K562 (cell line): Measurements from ENCODE around the gene GRSF1. TPM values are rescaled to one million over a fixed set of nuclear protein-coding genes. Genes with fewer than 3 reads are reported as not detected.
A peak's percentile ranks its signal among the peaks of the same experiment; 100 is the strongest.

ENCODE experiments used
- ATF7 ChIP-seq: fragments of 450-650 bp; IDR thresholded peaks from 2 replicates; pipeline ENCODE4 v1.7.1; 2014; ENCODE audit warnings: mild to moderate bottlenecking, moderate library complexity
- CHD4 ChIP-seq: fragments of 200-600 bp; sonication (generic); IDR thresholded peaks from 3 replicates; pipeline ENCODE4 v1.6.1; 2012; ENCODE audit warnings: low read depth, mild to moderate bottlenecking, mixed read lengths, low read length, inconsistent platforms; ENCODE audit not compliant: insufficient read depth, insufficient replicate concordance, poor library complexity, severe bottlenecking
- ETV6 ChIP-seq, 3 experiments: fragments of 150-350 bp in 1 of 3; sonication (generic) in 1 of 3; formaldehyde crosslinking in 1 of 3; IDR thresholded peaks; 2 replicates each; pipeline versions ENCODE4 v1.6.1 to v1.8.0; 2014 to 2022; ENCODE audit warnings: borderline replicate concordance in 2 of 3, low read depth in 2 of 3, antibody characterized with exemption in 1 of 3, low read length in 1 of 3, mild to moderate bottlenecking in 1 of 3, missing genetic modification reagents in 1 of 3
- FOXA3 ChIP-seq, 2 experiments: fragments of 450-650 bp in 1 of 2; sonication (generic) in 1 of 2; formaldehyde crosslinking; IDR thresholded peaks in 1 of 2; conservative IDR thresholded peaks in 1 of 2; 2 replicates each; pipeline versions ENCODE4 v1.4.0 to v1.8.0; 2020 to 2022; ENCODE audit warnings: mild to moderate bottlenecking in 2 of 2, missing genetic modification reagents in 1 of 2
- FOXJ2 ChIP-seq: fragments of 200-800 bp; sonication (Bioruptor generic); IDR thresholded peaks from 2 replicates; pipeline ENCODE4 v1.6.1; 2016; ENCODE audit warnings: missing genetic modification characterization, missing compliant biosample characterization
- JUND ChIP-seq, 2 experiments: IDR thresholded peaks; 2 replicates in 1 of 2; 3 replicates in 1 of 2; pipeline ENCODE4 v1.6.1; 2011; ENCODE audit warnings: borderline replicate concordance in 2 of 2, low read depth in 2 of 2, low read length in 2 of 2, improper control_type of control experiment in 1 of 2, missing biosample characterization in 1 of 2, missing genetic modification characterization in 1 of 2, missing genetic modification reagents in 1 of 2
- KDM1A ChIP-seq, 2 experiments: fragments of 450-650 bp; IDR thresholded peaks; 2 replicates each; pipeline ENCODE4 v1.6.1; 2016; ENCODE audit warnings: mild to moderate bottlenecking in 2 of 2
- KDM5B ChIP-seq: fragments of 200-600 bp; sonication (generic); IDR thresholded peaks from 2 replicates; pipeline ENCODE4 v1.6.1; 2012; ENCODE audit warnings: low read depth, mild to moderate bottlenecking, moderate library complexity, low read length, control low read depth, inconsistent platforms; ENCODE audit not compliant: insufficient replicate concordance
- LEF1 ChIP-seq: fragments of 450-650 bp; IDR thresholded peaks from 2 replicates; pipeline ENCODE4 v1.6.1; 2016; ENCODE audit warnings: mild to moderate bottlenecking
- NCOR1 ChIP-seq: fragments of 450-650 bp; IDR thresholded peaks from 2 replicates; pipeline ENCODE4 v1.6.1; 2016; ENCODE audit warnings: mild to moderate bottlenecking, moderate library complexity
- NR1H2 ChIP-seq: sonication (generic); formaldehyde crosslinking; IDR thresholded peaks from 2 replicates; pipeline ENCODE4 v1.4.0; 2020; ENCODE audit warnings: mild to moderate bottlenecking, missing genetic modification reagents
- NR2C2 ChIP-seq, 2 experiments: fragments of 200-800 bp in 1 of 2; sonication (Bioruptor generic) in 1 of 2; sonication (generic) in 1 of 2; formaldehyde crosslinking in 1 of 2; IDR thresholded peaks; 2 replicates each; pipeline versions ENCODE4 v1.6.1 to v1.8.0; 2016 to 2022; ENCODE audit warnings: mild to moderate bottlenecking in 1 of 2, missing compliant biosample characterization in 1 of 2, missing genetic modification characterization in 1 of 2, missing genetic modification reagents in 1 of 2
- POLR2AphosphoS5 ChIP-seq: IDR thresholded peaks from 2 replicates; pipeline ENCODE4 v1.6.1; 2011; ENCODE audit warnings: mild to moderate bottlenecking, low read depth, low read length, moderate library complexity; ENCODE audit not compliant: control insufficient read depth, insufficient read depth
- POLR2H ChIP-seq: IDR thresholded peaks from 2 replicates; pipeline ENCODE4 v1.6.1; 2016; ENCODE audit warnings: missing genetic modification characterization, low read depth, mild to moderate bottlenecking, control low read depth, missing compliant biosample characterization, moderate library complexity
- PRDM10 ChIP-seq: fragments of 450-650 bp; IDR thresholded peaks from 2 replicates; pipeline ENCODE4 v1.6.1; 2018; ENCODE audit not compliant: partially characterized antibody
- RBM22 ChIP-seq: fragments of 200-400 bp; formaldehyde crosslinking; IDR thresholded peaks from 2 replicates; pipeline ENCODE4 v1.6.1; 2018; ENCODE audit warnings: low read length, low read depth; ENCODE audit not compliant: poor library complexity, severe bottlenecking
- SRF ChIP-seq, 2 experiments: fragments of 250-450, 450-650 bp in 1 of 2; sonication (Bioruptor Pico) in 1 of 2; sonication (generic) in 1 of 2; formaldehyde crosslinking; IDR thresholded peaks; 2 replicates each; pipeline versions ENCODE4 v1.5.0 to v1.5.1; 2020 to 2022; ENCODE audit warnings: mild to moderate bottlenecking in 1 of 2, missing genetic modification reagents in 1 of 2
- STAG1 ChIP-seq: sonication (generic); formaldehyde crosslinking; IDR thresholded peaks from 2 replicates; pipeline ENCODE4 v1.5.0; 2020; ENCODE audit warnings: missing genetic modification reagents, borderline replicate concordance
- ZNF639 ChIP-seq, 2 experiments: fragments of 200-800 bp in 1 of 2; sonication (Bioruptor generic) in 1 of 2; sonication (generic) in 1 of 2; formaldehyde crosslinking in 1 of 2; IDR thresholded peaks in 1 of 2; conservative IDR thresholded peaks in 1 of 2; 2 replicates each; pipeline versions ENCODE4 v1.5.0 to v1.6.1; 2016 to 2020; ENCODE audit warnings: missing compliant biosample characterization in 1 of 2, missing genetic modification characterization in 1 of 2, missing genetic modification reagents in 1 of 2
- ZSCAN29 ChIP-seq: fragments of 450-650 bp; IDR thresholded peaks from 2 replicates; pipeline ENCODE4 v1.6.1; 2017
- polyA plus RNA-seq, 8 experiments: library from polyadenylated mRNA; depleted of rRNA in 4 of 8; stranded (reverse) in 5 of 8; unstranded in 3 of 8; fragments of >200 nt; fragmentation: Nextera tagmentation in 2 of 8; fragmentation: Illumina TruSeq in 1 of 8; extraction: Ambion mirVana in 2 of 8; extraction: Trizol in 1 of 8; gene quantifications; 2 replicates each; pipeline versions ENCODE4 v1.2.1 to v1.2.3, GENCODE V29; 2011 to 2014; ENCODE audit warnings: inconsistent platforms in 1 of 8, missing spikeins in 1 of 8
- total RNA-seq, 7 experiments: library from RNA; depleted of rRNA in 6 of 7; stranded (reverse); fragments of >200 nt in 6 of 7; fragmentation: Illumina TruSeq in 2 of 7; extraction: Trizol in 2 of 7; gene quantifications; 2 replicates each; pipeline versions ENCODE4 v1.2.1 to v1.2.3, GENCODE V29; 2011 to 2021; ENCODE audit warnings: low replicate concordance in 1 of 7

The GRSF1 gene
- total and polyA plus RNA-seq, 9 of the 15 experiments (the other 6 are each of a cell fraction or from before 2014, with no cell fraction given), result 33.0 to 105 (median 76.0) TPM

GRCh38 chr4:70778888-70779422 is 60.7 kb downstream of the GRSF1 start (continued):
- TF ChIP-seq PRDM10 (no peak), CHD4 (no peak), ZNF639 (CRISPR knock-in tag; conservative IDR thresholded peaks at IDR 0.05 in 1 of 2, IDR thresholded peaks at IDR 0.05 in 1 of 2) (0 out of 4 replicates have a peak, but pooled peaks of 1 of the 2 experiments have one; percentile 21), ZSCAN29 (no peak), ATF7 (peak; percentile 40; the same call in 1 of the 2 replicates), POLR2H (tag) (no peak), JUND (IDR thresholded peaks at IDR 0.05; ENCODE audit: borderline replicate concordance, low read depth, low read length) (no peak), JUND (tag; IDR thresholded peaks at IDR 0.05; ENCODE audit: borderline replicate concordance, low read depth, low read length) (peak; percentile 39; the same call in 1 of the 3 replicates), KDM5B (no peak), NR1H2 (CRISPR knock-in tag) (no peak), NCOR1 (no peak), RBM22 (no peak), FOXJ2 (tag) (peak; percentile 90), POLR2AphosphoS5 (no peak), STAG1 (CRISPR knock-in tag) (no peak), KDM1A (IDR thresholded peaks at IDR 0.05) (0 out of 4 replicates have a peak, but pooled peaks of 1 of the 2 experiments have one; percentile 19), FOXA3 (CRISPR knock-in tag; conservative IDR thresholded peaks at IDR 0.05 in 1 of 2, IDR thresholded peaks at IDR 0.05 in 1 of 2) (peak in 1 of 2 experiments; percentile 68; a peak in 2 of 4 replicates), LEF1 (peak; percentile 35; the same call in 1 of the 2 replicates), SRF (CRISPR knock-in tag; IDR thresholded peaks at IDR 0.05) (no peak), NR2C2 (CRISPR knock-in tag; IDR thresholded peaks at IDR 0.05) (no peak), NR2C2 (tag; IDR thresholded peaks at IDR 0.05) (peak; percentile 77), ETV6 (IDR thresholded peaks at IDR 0.05; ENCODE audit: borderline replicate concordance in 1 of 2, low read depth in 2 of 2, low read length in 1 of 2) (no peak), ETV6 (CRISPR knock-in tag; IDR thresholded peaks at IDR 0.05; ENCODE audit: borderline replicate concordance) (no peak)
